Ishikawa (cell line): ENCODE data around the gene LRP8.

Experiments used
- CEBPB ChIP-seq: IDR thresholded peaks from 2 replicates; pipeline ENCODE4 v1.6.1; 2012
- CREB1 ChIP-seq: IDR thresholded peaks from 2 replicates; pipeline ENCODE4 v1.6.1; 2012; ENCODE audit warnings: low read depth
- EGR1 ChIP-seq: IDR thresholded peaks from 2 replicates; pipeline ENCODE4 v1.6.1; 2012
- EP300 ChIP-seq: IDR thresholded peaks from 2 replicates; pipeline ENCODE4 v1.6.1; 2012; ENCODE audit warnings: borderline replicate concordance
- FOXM1 ChIP-seq: IDR thresholded peaks from 2 replicates; pipeline ENCODE4 v1.6.1; 2012; ENCODE audit warnings: low read depth, borderline replicate concordance
- MAX ChIP-seq: IDR thresholded peaks from 2 replicates; pipeline ENCODE4 v1.6.1; 2012
- NFIC ChIP-seq: IDR thresholded peaks from 2 replicates; pipeline ENCODE4 v1.6.1; 2012
- RAD21 ChIP-seq: IDR thresholded peaks from 2 replicates; pipeline ENCODE4 v1.6.1; 2012; ENCODE audit warnings: low read depth
- REST ChIP-seq: IDR thresholded peaks from 2 replicates; pipeline ENCODE4 v1.6.1; 2012; ENCODE audit warnings: low read depth, mild to moderate bottlenecking
- TAF1 ChIP-seq: IDR thresholded peaks from 2 replicates; pipeline ENCODE4 v1.6.1; 2012; ENCODE audit warnings: low read depth, mild to moderate bottlenecking
- TCF12 ChIP-seq: IDR thresholded peaks from 2 replicates; pipeline ENCODE4 v1.6.1; 2012; ENCODE audit warnings: low read depth
- TEAD4 ChIP-seq: IDR thresholded peaks from 2 replicates; pipeline ENCODE4 v1.6.1; 2012
- USF1 ChIP-seq: IDR thresholded peaks from 2 replicates; pipeline ENCODE4 v1.6.1; 2012
- YY1 ChIP-seq: IDR thresholded peaks from 2 replicates; pipeline ENCODE4 v1.6.1; 2012; ENCODE audit warnings: low read depth
- ZBTB7A ChIP-seq: IDR thresholded peaks from 2 replicates; pipeline ENCODE4 v1.6.1; 2012; ENCODE audit warnings: low read depth

The LRP8 gene

GRCh38 chr1:53315456-53316423 lies 12.1 kb downstream of the LRP8 start:
- TF ChIP-seq CREB1 (no peak), REST (no peak), FOXM1 (no peak), YY1 (no peak), MAX (no peak), EGR1 (no peak), NFIC (no peak), CEBPB (no peak), TAF1 (no peak), RAD21 (no peak), TEAD4 (no peak), EP300 (no peak), TCF12 (no peak), USF1 (no peak), ZBTB7A (no peak)

GRCh38 chr1:53315046-53315445 lies 12.8 kb downstream of the LRP8 start:
- TF ChIP-seq EP300 (no peak), USF1 (no peak), EGR1 (no peak), ZBTB7A (no peak), FOXM1 (no peak), CREB1 (no peak), RAD21 (no peak), MAX (no peak)

- TF ChIP-seq EGR1: no peak
Observed at GRCh38 chr1:53314606-53315005, 13.3 kb downstream of the LRP8 start.

GRCh38 chr1:53314096-53314495 lies 13.8 kb downstream of the LRP8 start:
- TF ChIP-seq USF1: no peak
- TF ChIP-seq ZBTB7A: no peak

- no peak for TF ChIP-seq REST
- TF ChIP-seq YY1: no peak
Observed at GRCh38 chr1:53313556-53313955, 14.3 kb downstream of the LRP8 start.

GRCh38 chr1:53311702-53312305 lies 16.1 kb downstream of the LRP8 start:
- TF ChIP-seq NFIC (no peak), ZBTB7A (no peak), YY1 (no peak)
